Measurements from ENCODE around the gene PSMB11.

DNA sequence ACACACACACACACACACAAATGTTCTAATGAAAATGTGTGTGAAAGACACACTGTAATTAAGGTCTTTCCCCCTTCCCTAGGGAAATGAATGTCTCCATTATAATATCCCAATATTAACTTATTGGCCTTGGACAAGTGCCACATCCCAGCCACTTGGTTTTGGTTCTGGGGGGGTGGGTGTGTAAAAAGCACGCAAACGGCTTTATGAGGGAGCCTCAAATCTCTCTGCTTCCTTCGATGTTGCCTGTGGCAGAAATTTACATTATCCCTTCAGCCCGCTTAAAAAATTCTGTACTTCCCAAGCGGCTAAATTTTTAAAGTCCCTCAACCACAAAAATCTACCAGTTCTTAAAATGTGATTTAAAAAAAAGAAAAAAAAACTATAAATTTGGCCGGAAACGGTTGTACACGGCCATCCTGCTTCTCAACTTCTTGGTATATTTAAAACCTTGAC is 32.5 kb upstream of the PSMB11 start:
- TF ChIP-seq, protein P1, sequence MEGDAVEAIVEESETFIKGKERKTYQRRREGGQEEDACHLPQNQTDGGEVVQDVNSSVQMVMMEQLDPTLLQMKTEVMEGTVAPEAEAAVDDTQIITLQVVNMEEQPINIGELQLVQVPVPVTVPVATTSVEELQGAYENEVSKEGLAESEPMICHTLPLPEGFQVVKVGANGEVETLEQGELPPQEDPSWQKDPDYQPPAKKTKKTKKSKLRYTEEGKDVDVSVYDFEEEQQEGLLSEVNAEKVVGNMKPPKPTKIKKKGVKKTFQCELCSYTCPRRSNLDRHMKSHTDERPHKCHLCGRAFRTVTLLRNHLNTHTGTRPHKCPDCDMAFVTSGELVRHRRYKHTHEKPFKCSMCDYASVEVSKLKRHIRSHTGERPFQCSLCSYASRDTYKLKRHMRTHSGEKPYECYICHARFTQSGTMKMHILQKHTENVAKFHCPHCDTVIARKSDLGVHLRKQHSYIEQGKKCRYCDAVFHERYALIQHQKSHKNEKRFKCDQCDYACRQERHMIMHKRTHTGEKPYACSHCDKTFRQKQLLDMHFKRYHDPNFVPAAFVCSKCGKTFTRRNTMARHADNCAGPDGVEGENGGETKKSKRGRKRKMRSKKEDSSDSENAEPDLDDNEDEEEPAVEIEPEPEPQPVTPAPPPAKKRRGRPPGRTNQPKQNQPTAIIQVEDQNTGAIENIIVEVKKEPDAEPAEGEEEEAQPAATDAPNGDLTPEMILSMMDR (conservative IDR thresholded peaks at IDR 0.05; ENCODE audit: low read depth, low read length) = no peak
- TF ChIP-seq EZH2 (IDR thresholded peaks at IDR 0.05; ENCODE audit: low read length, unreplicated experiment) = no peak
- TF ChIP-seq EZH2phosphoT487 (IDR thresholded peaks at IDR 0.05; ENCODE audit: borderline replicate concordance, low read length) = no peak

Measured in PC-3 (cell line).